Heart left ventricle (tissue), 16 donors: ENCODE data around the gene ATF6. TPM values are rescaled to one million over a fixed set of nuclear protein-coding genes. Genes with fewer than 3 reads are reported as not detected.
A peak's percentile ranks its signal among the peaks of the same experiment; 100 is the strongest.

Source experiments
- ATAC-seq, 4 donors: fragments of 200-7000 bp; cut with Tn5 transposase; one replicate each; pipeline ENCODE4 v1.9.1; 2020 to 2022; ENCODE audit warnings: moderate library complexity in 4 of 4, mild to moderate bottlenecking in 3 of 4, moderate number of reproducible peaks in 1 of 4
- DNase-seq, 5 donors: peaks; one replicate each; pipeline ENCODE4 v3.0.0-alpha.2; 2020
- H3K27ac ChIP-seq, 12 donors: fragments of 200-600 bp; sonication (generic) in 4 of 12; one replicate each; pipeline versions ENCODE4 v1.5.0 to v1.8.0; 2016 to 2022; ENCODE audit warnings: mild to moderate bottlenecking in 2 of 12
- H3K27me3 ChIP-seq, 9 donors: fragments of 200-600 bp; sonication (generic) in 2 of 9; one replicate each; pipeline versions ENCODE4 v1.5.1 to v1.8.0; 2016 to 2022; ENCODE audit warnings: mild to moderate bottlenecking in 3 of 9
- H3K36me3 ChIP-seq, 9 donors: fragments of 200-600 bp; sonication (generic) in 2 of 9; one replicate each; pipeline versions ENCODE4 v1.5.0 to v1.8.0; 2018 to 2022; ENCODE audit warnings: mild to moderate bottlenecking in 2 of 9
- H3K4me1 ChIP-seq, 12 donors: fragments of 200-600 bp; sonication (generic) in 4 of 12; one replicate each; pipeline versions ENCODE4 v1.5.0 to v1.8.0; 2016 to 2022; ENCODE audit warnings: mild to moderate bottlenecking in 3 of 12
- H3K4me3 ChIP-seq, 12 donors: fragments of 200-600 bp; sonication (generic) in 4 of 12; one replicate each; pipeline versions ENCODE4 v1.5.0 to v1.8.0; 2017 to 2022; ENCODE audit warnings: mild to moderate bottlenecking in 9 of 12, moderate library complexity in 4 of 12
- H3K9me3 ChIP-seq, 12 donors: fragments of 200-600 bp; sonication (generic) in 4 of 12; one replicate each; pipeline versions ENCODE4 v1.5.0 to v1.8.0; 2016 to 2022; ENCODE audit warnings: mild to moderate bottlenecking in 1 of 12
- POLR2A ChIP-seq, 2 donors: fragments of 450-650 bp; IDR thresholded peaks; one replicate each; pipeline ENCODE4 v1.6.1; 2017; ENCODE audit warnings: antibody characterized with exemption in 2 of 2, mild to moderate bottlenecking in 2 of 2, moderate library complexity in 2 of 2
- WGBS, 4 donors: extraction: QIAGEN DNeasy Blood & Tissue Kit in 2 of 4; methylation state at CpG; one replicate each; pipeline versions ENCODE4 v1.1.5 to v1.1.7; 2013 to 2018; 5-methylcytosine and 5-hydroxymethylcytosine counted together
- intact Hi-C, 10 donors: fragments of 100-400 bp; cut with DNase I; formaldehyde crosslinking; loops; one replicate each; pipeline versions ENCODE4 v1.11.1 to v1.14.2; 2022
- polyA plus RNA-seq, 2 donors: library from polyadenylated mRNA; stranded (reverse); fragments of 200-250 nt; gene quantifications; one replicate each; pipeline ENCODE4 v1.2.3, GENCODE V29; 2013
- total RNA-seq, 9 donors: library from RNA; depleted of rRNA in 2 of 9; stranded (reverse); fragments of >200 nt in 2 of 9; fragmentation: NEBNext Ultra II Directional in 3 of 9; extraction: Animal tissue kit (Norgen Biotek cat#: 25700) in 3 of 9; gene quantifications; one replicate each; pipeline versions ENCODE4 v1.1.0 to v1.2.4, GENCODE V29; 2016 to 2023
- TF ChIP-seq, protein P1 (sequence below), 12 donors: fragments of 200-600 bp; sonication (generic) in 4 of 12; IDR thresholded peaks; one replicate each; pipeline versions ENCODE4 v1.5.0 to v1.8.0; 2018 to 2022; ENCODE audit warnings: antibody characterized with exemption in 12 of 12, mild to moderate bottlenecking in 5 of 12
- donor health status: ischemic (EF 13 %, LVEDD 7.1; RV severe dilation, severe dysfunction).
- donor health status: healthy with polysubstance abuse.
- donor health status: DM: no; HTN: yes; CAD: no.
- donor health status: DM: no; HTN: no; CAD: no.
- donor health status: ischemic (EF 25% LVEDD 6.9; RV normal size, moderate dysfunction).
- donor health status: ischemic (EF 25% LVEDD 5.7; RV mildly dilated, moderate dysfunction).
- donor health status: healthy.
- donor health status: DM: yes; HTN: yes; CAD: no.
- donor health status: ischemic (EF 35%, LVEDD 5.7; RV mildly dilated, moderate dysfunction).
- donor health status: nonischemic (EF 11% LVEDD 7.7; RV severe dilation, severe dysfunction).
- donor health status: DM: yes; HTN: yes; CAD: no.
- donor health status: PGD.
- donor health status: ischemic (EF 29% LVEDD 5.4; RV normal size, mild dysfunction).
- donor health status: nonischemic (EF 23%, LVEDD 6.1; RV moderate dilation, normal function).

ATF6 gene
- total and polyA plus RNA-seq, 11 donors: 3.0 to 24.4 (median 16.3) TPM

DNA sequence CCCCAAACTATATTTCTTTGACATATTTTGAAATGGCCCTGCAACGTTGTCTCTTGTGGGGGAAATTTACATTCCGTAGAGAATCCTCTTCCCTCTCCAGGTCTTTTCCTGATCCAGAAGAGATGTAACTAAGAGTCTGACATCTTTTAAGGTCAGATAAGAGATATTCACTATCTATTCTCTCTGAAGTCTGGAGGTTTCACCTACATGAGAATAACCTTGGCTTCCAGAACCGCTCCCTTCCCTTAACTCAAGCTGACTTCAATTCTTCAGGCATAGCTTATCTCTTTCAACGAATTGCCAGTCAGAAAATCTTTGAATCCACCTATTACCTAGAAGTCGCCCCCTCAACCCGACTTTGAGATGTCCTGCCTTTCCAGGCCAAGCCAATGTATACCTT lies 34.9 kb upstream of the ATF6 start:
- intact Hi-C loops: loop anchor here in 3 of 10 donors (5.0 to 10.0 kb wide), 2 partner anchors 49 to 246 kb away; no protein-coding TSS in a partner anchor
- Histone ChIP-seq H3K4me3 (no peak overlapping the region), H3K27me3 (peaks cover 0 to 6% (median 0%) of the 10 kb centered on the region in 9 donors), H3K36me3 (no peaks in the 10 kb centered on the region), H3K4me1 (peaks cover 0 to 43% (median 2%) of the 10 kb centered on the region in 12 donors), H3K9me3 (no peaks in the 10 kb centered on the region), H3K27ac (no peak overlapping the region)
- no peak for ATAC-seq
- DNase-seq: no peak
- WGBS, 4 donors: 72 to 79% (median 78%) methylated on average over 6 of the region's 6 CpGs
- TF ChIP-seq, protein P1, sequence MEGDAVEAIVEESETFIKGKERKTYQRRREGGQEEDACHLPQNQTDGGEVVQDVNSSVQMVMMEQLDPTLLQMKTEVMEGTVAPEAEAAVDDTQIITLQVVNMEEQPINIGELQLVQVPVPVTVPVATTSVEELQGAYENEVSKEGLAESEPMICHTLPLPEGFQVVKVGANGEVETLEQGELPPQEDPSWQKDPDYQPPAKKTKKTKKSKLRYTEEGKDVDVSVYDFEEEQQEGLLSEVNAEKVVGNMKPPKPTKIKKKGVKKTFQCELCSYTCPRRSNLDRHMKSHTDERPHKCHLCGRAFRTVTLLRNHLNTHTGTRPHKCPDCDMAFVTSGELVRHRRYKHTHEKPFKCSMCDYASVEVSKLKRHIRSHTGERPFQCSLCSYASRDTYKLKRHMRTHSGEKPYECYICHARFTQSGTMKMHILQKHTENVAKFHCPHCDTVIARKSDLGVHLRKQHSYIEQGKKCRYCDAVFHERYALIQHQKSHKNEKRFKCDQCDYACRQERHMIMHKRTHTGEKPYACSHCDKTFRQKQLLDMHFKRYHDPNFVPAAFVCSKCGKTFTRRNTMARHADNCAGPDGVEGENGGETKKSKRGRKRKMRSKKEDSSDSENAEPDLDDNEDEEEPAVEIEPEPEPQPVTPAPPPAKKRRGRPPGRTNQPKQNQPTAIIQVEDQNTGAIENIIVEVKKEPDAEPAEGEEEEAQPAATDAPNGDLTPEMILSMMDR (IDR thresholded peaks at IDR 0.05): no peak
- TF ChIP-seq POLR2A (IDR thresholded peaks at IDR 0.05): no peak

DNA sequence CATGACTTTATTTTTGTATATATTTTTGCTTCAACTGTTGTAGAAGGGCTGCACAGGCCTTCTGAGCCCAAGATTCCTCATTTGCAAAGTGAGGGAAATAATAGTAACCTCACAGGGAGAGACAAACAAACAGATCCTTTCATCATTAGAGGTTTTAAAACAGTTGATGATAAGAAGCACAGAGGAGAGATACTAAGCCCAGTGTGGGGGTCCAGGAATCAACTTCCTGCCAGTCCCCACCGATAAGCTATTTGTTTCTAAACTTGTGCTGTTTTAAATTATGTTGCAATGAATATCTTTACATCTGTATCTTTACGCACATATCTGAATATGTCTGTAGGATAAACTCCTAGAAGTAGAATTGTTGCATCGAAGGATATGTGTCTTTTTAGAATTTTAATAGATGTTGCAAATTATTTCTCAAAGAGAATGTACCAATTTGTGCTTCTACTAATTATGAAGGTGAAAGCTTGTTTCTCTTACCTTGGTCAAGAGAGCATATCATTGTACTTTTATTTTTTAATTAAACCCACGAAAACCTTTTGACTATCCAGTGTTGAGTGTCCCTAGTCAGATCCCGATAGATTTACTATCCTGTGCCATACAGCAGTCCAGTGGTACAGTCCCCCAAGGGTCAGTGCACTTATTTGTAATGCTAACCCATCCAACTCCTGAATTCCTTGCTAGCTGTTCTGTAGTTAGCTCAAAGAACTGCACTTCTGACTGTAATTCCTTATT lies 34.0 kb upstream of the ATF6 start:
- Histone ChIP-seq H3K36me3 (no peaks in the 10 kb centered on the region), H3K27ac (no peak overlapping the region), H3K27me3 (peaks cover 0 to 6% (median 0%) of the 10 kb centered on the region in 9 donors), H3K4me1 (peaks cover 0 to 40% (median 1%) of the 10 kb centered on the region in 12 donors), H3K4me3 (no peak overlapping the region), H3K9me3 (no peaks in the 10 kb centered on the region)
- WGBS, 4 donors: 70 to 81% (median 76%) methylated on average over 5 of the region's 5 CpGs
- TF ChIP-seq, protein P1 (IDR thresholded peaks at IDR 0.05): no peak
- TF ChIP-seq POLR2A (IDR thresholded peaks at IDR 0.05): no peak
- no peak for DNase-seq
- intact Hi-C loops: loop anchor here in 3 of 10 donors (5.0 to 10.0 kb wide), 2 partner anchors 50 to 247 kb away; no protein-coding TSS in a partner anchor
- no peak for ATAC-seq

DNA sequence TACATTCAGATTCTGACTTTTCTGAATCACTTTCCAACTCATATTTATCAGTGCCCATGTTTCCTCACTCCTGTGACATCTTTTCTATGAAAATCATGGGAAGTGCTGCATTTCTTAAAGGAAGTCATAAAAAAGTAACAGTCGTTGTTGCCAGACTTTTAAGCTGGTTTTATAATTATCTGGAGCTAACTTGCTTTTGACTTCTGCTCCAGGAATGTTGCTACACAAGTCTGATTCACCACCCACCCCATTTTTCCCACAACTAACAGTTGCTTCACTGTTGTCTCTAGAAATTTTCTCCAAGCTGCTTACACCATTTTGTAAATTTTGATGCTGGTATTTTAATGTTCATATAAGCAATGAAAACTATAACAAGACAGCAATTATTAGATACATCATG lies 32.6 kb upstream of the ATF6 start:
- no peaks in the 10 kb centered on the region for H3K9me3 ChIP-seq
- ATAC-seq: peak in 2 of 4 donors; percentile 32 to 34
- peaks cover 0 to 9% (median 0%) of the 10 kb centered on the region in 9 donors for H3K27me3 ChIP-seq
- TF ChIP-seq, protein P1 (IDR thresholded peaks at IDR 0.05): no peak
- TF ChIP-seq POLR2A (IDR thresholded peaks at IDR 0.05): no peak
- no peak overlapping the region for H3K4me3 ChIP-seq
- no peak for DNase-seq
- intact Hi-C loops: loop anchor here in 3 of 10 donors (5.0 to 10.0 kb wide), 2 partner anchors 51 to 249 kb away; no protein-coding TSS in a partner anchor
- peak overlapping the region in 6 of 12 donors; percentile 9 to 39 (median 21) for H3K27ac ChIP-seq
- peaks cover 0 to 39% (median 0%) of the 10 kb centered on the region in 12 donors for H3K4me1 ChIP-seq
- no peaks in the 10 kb centered on the region for H3K36me3 ChIP-seq
- WGBS, 4 donors: 17 to 31% (median 25%) methylated on average over 1 of the region's 1 CpG

DNA sequence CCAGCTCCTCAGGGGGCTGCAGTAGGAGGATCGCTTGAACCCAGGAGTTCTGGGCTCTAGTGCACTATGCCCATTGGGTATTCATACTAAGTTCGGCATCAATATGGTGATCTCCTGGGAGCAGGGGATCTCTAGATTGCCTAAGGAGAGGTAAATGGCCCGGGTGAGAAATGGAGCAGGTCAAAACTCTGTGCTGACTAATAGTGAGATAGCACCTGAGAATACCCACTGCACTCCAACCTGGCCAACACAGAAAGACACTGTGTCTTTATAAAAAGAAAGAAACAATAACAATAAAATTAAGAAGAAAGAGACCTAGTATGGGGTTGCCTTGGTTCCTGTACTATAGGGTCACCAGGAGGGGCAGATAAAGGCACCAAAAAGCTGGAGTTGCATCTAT lies 30.3 kb upstream of the ATF6 start:
- Histone ChIP-seq H3K4me1 (peaks cover 0 to 45% (median 0%) of the 10 kb centered on the region in 12 donors), H3K27ac (peak overlapping the region in 1 of 12 donors; percentile 15), H3K36me3 (no peaks in the 10 kb centered on the region), H3K27me3 (peaks cover 0 to 11% (median 0%) of the 10 kb centered on the region in 9 donors), H3K4me3 (no peak overlapping the region), H3K9me3 (no peaks in the 10 kb centered on the region)
- 85 to 92% (median 89%) methylated on average over 3 of the region's 3 CpGs for WGBS, 4 donors
- DNase-seq (no peak), ATAC-seq (no peak)
- TF ChIP-seq, protein P1 (IDR thresholded peaks at IDR 0.05): no peak
- TF ChIP-seq POLR2A (IDR thresholded peaks at IDR 0.05): no peak
- intact Hi-C loops: loop anchor here in 4 of 10 donors (5.0 to 10.0 kb wide), 2 partner anchors 89 to 251 kb away; no protein-coding TSS in a partner anchor
